ENCODE results near the gene YPEL1. TPM values are rescaled to one million over a fixed set of nuclear protein-coding genes. Genes with fewer than 3 reads are reported as not detected.

Gene YPEL1
- total and polyA plus RNA-seq, 10 of the 15 experiments (the other 5 are each of a cell fraction or from before 2014, with no cell fraction given), result 0.13 to 5.0 (median 1.6) TPM

- 88% methylated on average over 7 of the region's 7 CpGs for WGBS (ENCODE audit: insufficient coverage, insufficient replicate concordance, low lambda C conversion rate, missing lambda C conversion rate)
- DNase-seq (ENCODE audit: low read depth, low spot score) (no peak), FAIRE-seq (no peak), ATAC-seq (peak; percentile 68)
- Histone ChIP-seq H3K9ac (ENCODE audit: control insufficient read depth, insufficient read depth, low read length) (no peak overlapping the region), H3K9me3 (replicated peaks; ENCODE audit: control insufficient read depth, insufficient read depth, low read length) (no peaks in the 10 kb centered on the region), H2AFZ (ENCODE audit: control insufficient read depth, low read depth, low read length) (no peak overlapping the region), H3K27me3 (replicated peaks in 1 of 2; ENCODE audit: control insufficient read depth in 2 of 2, insufficient read depth in 2 of 2, low read length in 1 of 2) (no peaks in the 10 kb centered on the region), H4K20me1 (ENCODE audit: control insufficient read depth, insufficient read depth) (no peaks in the 10 kb centered on the region), H3K4me3 (no peak overlapping the region), H3K4me1 (ENCODE audit: control insufficient read depth, insufficient read depth, low read length) (peaks cover 30% of the 10 kb centered on the region), H3K36me3 (ENCODE audit: control insufficient read depth in 2 of 2, insufficient read depth in 2 of 2, low read length in 1 of 2) (peaks cover 2 to 10% of the 10 kb centered on the region in 2 experiments; a peak in 2 of 4 replicates), H3K4me2 (ENCODE audit: control insufficient read depth, insufficient read depth) (no peak overlapping the region), H3K79me2 (ENCODE audit: control insufficient read depth, insufficient read depth, low read length) (no peaks in the 10 kb centered on the region), H3K27ac (ENCODE audit: control insufficient read depth, insufficient read depth) (no peak overlapping the region)
- intact Hi-C loops (cut with micrococcal nuclease; ENCODE audit: unreplicated experiment) (no loop called here), in situ Hi-C loops (cut with MboI) (no loop called here)
- CTCF ChIA-PET, result interaction anchor here (0.7 to 1.0 kb wide), 2 partner anchors 28 to 199 kb away, joined by 3 to 4 read pairs; partner anchors contain the start of gene PPM1F
- no TSS peak for BruUV-seq (replicated peaks)
- SMC1A ChIA-PET (ENCODE audit: uncharacterized antibody, unreplicated experiment), result interaction anchor here (1.3 to 2.3 kb wide), 2 partner anchors 8 to 20 kb away, joined by 3 to 6 read pairs; no protein-coding TSS in a partner anchor
- RAD21 ChIA-PET (ENCODE audit: unreplicated experiment), result interaction anchor here (1.5 to 1.8 kb wide), 2 partner anchors 9 to 19 kb away, joined by 5 to 6 read pairs; partner anchors contain the start of gene YPEL1
- POLR2A ChIA-PET, result interaction anchor here (0.7 to 1.4 kb wide), 2 partner anchors 13 to 16 kb away, joined by 4 to 7 read pairs; no protein-coding TSS in a partner anchor
- no peak for TF ChIP-seq MEF2A (IDR thresholded peaks at IDR 0.05; ENCODE audit: insufficient read depth, low read depth, low read length)
- TF ChIP-seq HDGF (IDR thresholded peaks at IDR 0.05), result no peak
- no peak for TF ChIP-seq EGR1 (IDR thresholded peaks at IDR 0.05; ENCODE audit: borderline replicate concordance in 1 of 2, low read depth in 2 of 2, low read length in 2 of 2)
- no peak for TF ChIP-seq FOS (IDR thresholded peaks at IDR 0.05; ENCODE audit: borderline replicate concordance, extremely low read depth, insufficient read length)
- peak in 1 of 2 experiments; percentile 51; a peak in 1 of 4 replicates for TF ChIP-seq BHLHE40 (IDR thresholded peaks at IDR 0.05; ENCODE audit: borderline replicate concordance in 1 of 2, low read depth in 2 of 2, low read length in 1 of 2)
- TF ChIP-seq TCF12 (IDR thresholded peaks at IDR 0.05; ENCODE audit: low read depth, low read length), result no peak
- TF ChIP-seq ZBED1 (IDR thresholded peaks at IDR 0.05; ENCODE audit: borderline replicate concordance), result no peak
- TF ChIP-seq RCOR1 (conservative IDR thresholded peaks at IDR 0.05; ENCODE audit: low read depth, low read length), result no peak
- TF ChIP-seq EED (IDR thresholded peaks at IDR 0.05; ENCODE audit: low read depth), result 0 out of 2 replicates have a peak, but pooled peaks have one; percentile 13
- no peak for TF ChIP-seq HSF1 (IDR thresholded peaks at IDR 0.05; ENCODE audit: low read depth, low read length)
- TF ChIP-seq RBBP5 (conservative IDR thresholded peaks at IDR 0.05), result no peak
- TF ChIP-seq SPI1 (IDR thresholded peaks at IDR 0.05; ENCODE audit: borderline replicate concordance, insufficient read depth, low read depth, low read length), result peak; percentile 88
- TF ChIP-seq WRNIP1 (IDR thresholded peaks at IDR 0.05; ENCODE audit: borderline replicate concordance, low read depth, low read length), result no peak
- TF ChIP-seq SIN3A (IDR thresholded peaks at IDR 0.05; ENCODE audit: low read depth, low read length), result no peak
Observed at GRCh38 chr22:21754523-21754922, 18.9 kb upstream of the YPEL1 start.

All from GM12878 (cell line).